Sigmoid colon (tissue), 7 donors: Measurements from ENCODE around the gene RAC2. TPM values are rescaled to one million over a fixed set of nuclear protein-coding genes. Genes with fewer than 3 reads are reported as not detected.

Experiments used
- DNase-seq: peaks from one replicate; pipeline ENCODE4 v3.0.0-alpha.2; 2019
- H3K27ac ChIP-seq, 4 donors: fragments of 200-600 bp; sonication (generic); one replicate each; pipeline ENCODE4 v1.5.1; 2016 to 2019; ENCODE audit warnings: mild to moderate bottlenecking in 1 of 4
- H3K27me3 ChIP-seq, 3 donors: fragments of 200-600 bp; sonication (generic); one replicate each; pipeline ENCODE4 v1.5.1; 2019; ENCODE audit warnings: mild to moderate bottlenecking in 1 of 3
- H3K36me3 ChIP-seq, 4 donors: fragments of 200-600 bp; sonication (generic); one replicate each; pipeline ENCODE4 v1.5.1; 2016 to 2019
- H3K4me1 ChIP-seq, 4 donors: fragments of 200-600 bp; sonication (generic); one replicate each; pipeline ENCODE4 v1.5.1; 2017 to 2019
- H3K4me3 ChIP-seq, 4 donors: fragments of 200-600 bp; sonication (generic); one replicate each; pipeline ENCODE4 v1.5.1; 2017 to 2019; ENCODE audit warnings: mild to moderate bottlenecking in 2 of 4, moderate library complexity in 1 of 4
- H3K9me3 ChIP-seq, 4 donors: fragments of 200-600 bp in 3 of 4; sonication (generic) in 3 of 4; one replicate each; pipeline versions ENCODE4 v1.5.1 to v1.6.1; 2013 to 2019
- EP300 ChIP-seq, 4 donors: sonication (generic); formaldehyde crosslinking; IDR thresholded peaks; one replicate each; pipeline ENCODE4 v1.6.1; 2017; ENCODE audit warnings: antibody characterized with exemption in 4 of 4
- POLR2A ChIP-seq, 2 donors: fragments of 450-650 bp; IDR thresholded peaks; one replicate each; pipeline ENCODE4 v1.6.1; 2016; ENCODE audit warnings: antibody characterized with exemption in 2 of 2, mild to moderate bottlenecking in 2 of 2, moderate library complexity in 2 of 2
- POLR2AphosphoS5 ChIP-seq, 4 donors: sonication (generic); formaldehyde crosslinking; IDR thresholded peaks; one replicate each; pipeline ENCODE4 v1.6.1; 2017; ENCODE audit warnings: antibody characterized with exemption in 4 of 4
- WGBS, 2 donors: extraction: QIAGEN DNeasy Blood & Tissue Kit; methylation state at CpG; one replicate each; pipeline ENCODE4 v1.1.7; 2013; 5-methylcytosine and 5-hydroxymethylcytosine counted together
- intact Hi-C: fragments of 100-400 bp; cut with DNase I; formaldehyde crosslinking; loops from one replicate; pipeline ENCODE4 v1.15.1; 2023
- polyA plus RNA-seq, 3 donors: library from polyadenylated mRNA; stranded (reverse); fragments of 200-250 nt; gene quantifications; one replicate each; pipeline ENCODE4 v1.2.3, GENCODE V29; 2013
- total RNA-seq, 4 donors: library from RNA; depleted of rRNA; stranded (reverse); fragments of >200 nt; gene quantifications; one replicate each; pipeline ENCODE4 v1.1.0, GENCODE V29; 2016
- TF ChIP-seq, protein P1 (sequence below), 4 experiments: fragments of 450-650 bp in 3 of 4; fragments of 200-600 bp in 1 of 4; IDR thresholded peaks; one replicate each; pipeline ENCODE4 v1.5.1; 2016 to 2019; ENCODE audit warnings: antibody characterized with exemption in 4 of 4, mild to moderate bottlenecking in 3 of 4, moderate library complexity in 2 of 4
- donor health status: healthy with polysubstance abuse.
- donor health status: Bipolar disorder and iron deficiency.
- donor health status: healthy.

The RAC2 gene
- total and polyA plus RNA-seq, 7 donors, result 3.0 to 138 (median 8.0) TPM

DNA sequence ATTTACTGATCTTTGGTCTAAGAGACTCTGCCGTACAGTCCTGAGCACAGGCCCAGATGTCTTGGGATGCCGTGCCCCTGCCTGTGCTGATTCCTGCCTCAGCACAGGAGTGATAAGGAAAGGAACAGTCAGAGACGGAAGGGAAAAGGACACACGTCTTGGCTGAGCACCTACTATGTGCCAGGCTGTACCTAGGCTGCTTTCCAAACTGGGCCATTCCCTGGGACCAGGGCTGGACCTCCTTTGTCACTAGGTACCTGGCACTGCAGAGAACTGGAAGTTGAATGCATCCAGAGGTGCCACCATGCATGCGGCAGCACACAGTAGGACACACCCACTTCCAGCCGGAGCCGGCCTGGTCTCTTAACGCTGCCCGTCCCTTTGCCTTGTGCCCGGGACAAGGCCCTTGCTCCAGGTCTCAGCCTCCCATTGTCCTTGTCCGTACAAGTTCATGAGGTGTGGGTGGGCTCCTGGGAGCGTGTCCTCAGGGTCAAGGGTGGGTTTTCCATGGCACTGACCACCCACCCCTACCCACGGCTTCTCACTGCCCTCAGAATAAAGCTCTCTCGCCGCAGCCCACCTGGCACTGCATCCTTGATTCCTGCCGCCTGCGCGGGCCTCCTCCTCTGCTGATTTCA is 30.7 kb downstream of the RAC2 start:
- Histone ChIP-seq H3K27me3 (peaks cover 0 to 17% (median 4%) of the 10 kb centered on the region in 3 donors), H3K4me3 (no peak overlapping the region), H3K4me1 (no peaks in the 10 kb centered on the region), H3K9me3 (no peaks in the 10 kb centered on the region), H3K36me3 (no peaks in the 10 kb centered on the region), H3K27ac (no peak overlapping the region)
- intact Hi-C loops, result no loop called here
- no peak for DNase-seq
- TF ChIP-seq EP300 (IDR thresholded peaks at IDR 0.05) (no peak), POLR2AphosphoS5 (IDR thresholded peaks at IDR 0.05) (no peak), POLR2A (IDR thresholded peaks at IDR 0.05) (no peak)
- TF ChIP-seq, protein P1, sequence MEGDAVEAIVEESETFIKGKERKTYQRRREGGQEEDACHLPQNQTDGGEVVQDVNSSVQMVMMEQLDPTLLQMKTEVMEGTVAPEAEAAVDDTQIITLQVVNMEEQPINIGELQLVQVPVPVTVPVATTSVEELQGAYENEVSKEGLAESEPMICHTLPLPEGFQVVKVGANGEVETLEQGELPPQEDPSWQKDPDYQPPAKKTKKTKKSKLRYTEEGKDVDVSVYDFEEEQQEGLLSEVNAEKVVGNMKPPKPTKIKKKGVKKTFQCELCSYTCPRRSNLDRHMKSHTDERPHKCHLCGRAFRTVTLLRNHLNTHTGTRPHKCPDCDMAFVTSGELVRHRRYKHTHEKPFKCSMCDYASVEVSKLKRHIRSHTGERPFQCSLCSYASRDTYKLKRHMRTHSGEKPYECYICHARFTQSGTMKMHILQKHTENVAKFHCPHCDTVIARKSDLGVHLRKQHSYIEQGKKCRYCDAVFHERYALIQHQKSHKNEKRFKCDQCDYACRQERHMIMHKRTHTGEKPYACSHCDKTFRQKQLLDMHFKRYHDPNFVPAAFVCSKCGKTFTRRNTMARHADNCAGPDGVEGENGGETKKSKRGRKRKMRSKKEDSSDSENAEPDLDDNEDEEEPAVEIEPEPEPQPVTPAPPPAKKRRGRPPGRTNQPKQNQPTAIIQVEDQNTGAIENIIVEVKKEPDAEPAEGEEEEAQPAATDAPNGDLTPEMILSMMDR (IDR thresholded peaks at IDR 0.05), result no peak
- 88 to 92% methylated on average over 18 of the region's 18 CpGs for WGBS, 2 donors

DNA sequence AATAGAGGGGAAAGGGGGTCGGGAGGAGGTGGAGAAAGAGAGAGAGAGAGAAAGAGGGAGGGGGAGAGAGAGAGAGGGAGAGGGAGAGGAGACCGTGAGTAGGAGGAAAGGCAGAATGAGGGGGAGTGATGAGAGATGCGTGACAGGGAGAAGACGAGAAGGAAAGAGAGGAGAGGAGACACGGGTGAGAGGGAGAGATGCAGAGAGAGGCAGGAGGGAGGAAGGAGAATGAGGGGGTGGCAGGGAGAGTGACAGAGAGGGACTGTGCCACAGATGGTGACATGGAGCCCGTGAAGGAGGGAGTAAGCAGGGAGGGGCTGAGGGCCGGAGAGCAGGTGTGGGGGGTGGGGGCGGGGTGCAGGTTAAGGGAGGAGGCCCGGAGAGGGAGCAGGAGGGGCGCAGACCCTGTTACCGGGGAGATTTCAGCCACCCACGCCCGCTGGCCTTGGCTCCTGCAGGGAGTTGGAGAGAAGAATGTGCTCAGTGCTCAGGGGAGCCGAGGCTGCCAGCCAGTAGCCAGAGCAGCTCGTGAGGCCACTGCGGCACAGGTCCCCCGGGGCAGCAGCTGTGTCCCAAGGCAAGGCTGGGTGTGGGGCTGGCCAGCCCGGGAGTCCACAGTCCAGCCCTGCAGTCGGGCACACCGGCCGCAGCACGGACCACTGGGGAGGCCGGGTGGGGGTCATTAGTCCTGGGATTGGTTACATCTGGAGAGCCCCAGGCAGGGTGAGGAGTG is 31.7 kb downstream of the RAC2 start, which contains the start of gene SSTR3:
Gene SSTR3, minus strand, starts transcription at position 304 of the 733 bp plus-strand sequence. CDS start 4,674 bp downstream, outside the sequence.
- 18 to 56% methylated on average over 23 of the region's 23 CpGs for WGBS, 2 donors
- intact Hi-C loops, result no loop called here
- Histone ChIP-seq H3K4me1 (no peaks in the 10 kb centered on the region), H3K27me3 (peaks cover 0 to 17% (median 4%) of the 10 kb centered on the region in 3 donors), H3K9me3 (no peaks in the 10 kb centered on the region), H3K27ac (no peak within 1 kb of the TSS), H3K36me3 (no peaks in the 10 kb centered on the region), H3K4me3 (no peak within 1 kb of the TSS)
- DNase-seq, result peak; percentile 52
- no peak for TF ChIP-seq EP300 (IDR thresholded peaks at IDR 0.05)
- TF ChIP-seq POLR2AphosphoS5 (IDR thresholded peaks at IDR 0.05), result no peak
- TF ChIP-seq POLR2A (IDR thresholded peaks at IDR 0.05), result no peak
- TF ChIP-seq, protein P1 (IDR thresholded peaks at IDR 0.05), result no peak

DNA sequence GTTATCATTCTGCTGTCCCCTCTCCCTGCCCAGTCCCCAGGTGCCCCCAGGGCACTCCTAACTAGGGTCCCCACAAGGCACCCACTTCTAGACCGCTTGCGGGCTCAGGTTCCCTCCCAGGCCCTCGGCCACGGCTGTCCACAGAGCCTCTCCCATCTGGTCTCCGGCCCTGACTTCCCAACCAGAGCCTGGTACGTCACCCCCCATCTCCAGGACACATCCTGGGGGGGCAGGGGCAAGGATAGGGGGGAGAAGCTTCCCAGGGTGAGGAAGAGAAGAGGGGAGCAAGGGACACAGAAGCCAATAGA is 32.2 kb downstream of the RAC2 start:
- no peak overlapping the region for H3K4me3 ChIP-seq
- 74 to 85% methylated on average over 6 of the region's 6 CpGs for WGBS, 2 donors
- TF ChIP-seq POLR2AphosphoS5 (IDR thresholded peaks at IDR 0.05) (no peak), EP300 (IDR thresholded peaks at IDR 0.05) (no peak), POLR2A (IDR thresholded peaks at IDR 0.05) (no peak)
- TF ChIP-seq, protein P1 (IDR thresholded peaks at IDR 0.05), result no peak
- DNase-seq, result peak; percentile 57
- H3K36me3 ChIP-seq, result no peaks in the 10 kb centered on the region
- H3K27me3 ChIP-seq, result peaks cover 0 to 17% (median 4%) of the 10 kb centered on the region in 3 donors
- no peaks in the 10 kb centered on the region for H3K4me1 ChIP-seq
- H3K9me3 ChIP-seq, result no peaks in the 10 kb centered on the region
- H3K27ac ChIP-seq, result no peak overlapping the region
- intact Hi-C loops, result no loop called here

DNA sequence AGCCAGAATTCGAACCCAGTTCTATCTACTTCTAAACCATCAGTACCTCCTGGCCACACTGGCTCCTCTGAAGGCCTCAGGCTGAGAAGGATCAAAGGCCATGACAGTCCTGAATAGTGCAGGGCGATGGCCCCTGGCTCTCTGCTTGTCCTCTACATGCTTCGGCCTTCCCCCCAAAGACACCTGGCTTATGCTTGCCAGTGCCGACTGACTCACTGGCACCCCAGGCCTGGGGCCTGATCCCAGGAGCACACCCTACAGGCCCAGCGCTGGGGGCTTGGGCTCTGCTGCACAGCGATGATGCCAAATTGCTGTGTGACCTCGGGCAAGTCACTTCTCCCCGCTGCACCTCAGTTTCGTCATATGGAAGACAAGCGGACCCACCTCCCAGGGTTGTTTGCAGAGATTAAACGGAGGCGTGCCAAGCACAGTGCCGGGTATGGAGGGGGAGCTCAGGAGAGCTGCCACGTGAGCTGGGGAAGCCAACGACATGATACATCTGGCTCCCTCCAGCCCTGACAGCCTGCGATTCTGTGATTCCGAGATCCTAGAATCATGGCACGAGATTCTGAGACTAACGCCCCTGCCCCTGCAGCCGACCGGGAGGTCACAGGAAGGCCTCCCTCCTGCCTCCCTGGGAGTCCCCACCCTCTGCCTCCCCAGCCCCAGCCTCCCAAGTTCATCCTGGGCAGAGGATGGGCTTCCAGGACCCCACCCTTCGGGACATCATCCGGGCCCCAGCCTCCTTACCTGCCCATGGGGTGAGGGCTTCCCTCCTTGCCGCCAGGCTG is 32.8 kb downstream of the RAC2 start:
- no peaks in the 10 kb centered on the region for H3K9me3 ChIP-seq
- 68 to 88% methylated on average over 24 of the region's 24 CpGs for WGBS, 2 donors
- TF ChIP-seq POLR2AphosphoS5 (IDR thresholded peaks at IDR 0.05) (no peak), EP300 (IDR thresholded peaks at IDR 0.05) (no peak), POLR2A (IDR thresholded peaks at IDR 0.05) (no peak)
- TF ChIP-seq, protein P1 (IDR thresholded peaks at IDR 0.05), result no peak
- no peak overlapping the region for H3K4me3 ChIP-seq
- H3K27me3 ChIP-seq, result peaks cover 0 to 17% (median 4%) of the 10 kb centered on the region in 3 donors
- H3K36me3 ChIP-seq, result no peaks in the 10 kb centered on the region
- intact Hi-C loops, result no loop called here
- H3K27ac ChIP-seq, result no peak overlapping the region
- DNase-seq, result peak; percentile 46
- H3K4me1 ChIP-seq, result no peaks in the 10 kb centered on the region
